Endothelial cell of umbilical vein (primary cell): ENCODE data around the gene SBSN. TPM values are rescaled to one million over a fixed set of nuclear protein-coding genes. Genes with fewer than 3 reads are reported as not detected.

Source experiments
- BruUV-seq: library from RNA; stranded (reverse); fragments of 400-500 nt; replicated peaks from 2 replicates; lab custom pipeline; 2021; lab: Mats Ljungman, UMichigan
- CTCF ChIA-PET: fragments of 300-600, 350-600 bp; sonication (Branson Sonifier 250); formaldehyde crosslinking; loops from one replicate; lab custom pipeline; 2021; ENCODE audit warnings: antibody characterized with exemption, inconsistent platforms; lab: Charles Lee
- POLR2A ChIA-PET: fragments of 300-600, 350-600 bp; sonication (Branson Sonifier 250); formaldehyde crosslinking; loops from one replicate; lab custom pipeline; 2021; ENCODE audit warnings: antibody characterized with exemption, inconsistent platforms; lab: Charles Lee
- DNase-seq: peaks from one replicate; pipeline ENCODE4 v3.0.0-alpha.2; 2011; ENCODE audit warnings: low read depth, low spot score
- FAIRE-seq: peaks from 2 replicates; lab custom pipeline; 2011; peaks lifted over from hg19 to GRCh38; lab: Jason Lieb, UNC
- H2AFZ ChIP-seq: 2 replicates; pipeline ENCODE4 v1.6.0; 2012; ENCODE audit warnings: low read depth, low read length, control low read depth, inconsistent platforms
- H3K27ac ChIP-seq: 2 replicates; pipeline ENCODE4 v1.5.1; 2011; ENCODE audit warnings: low read depth, mild to moderate bottlenecking, control low read depth, low read length, moderate library complexity; ENCODE audit not compliant: insufficient read depth
- H3K27me3 ChIP-seq, 2 experiments: 2 replicates each; pipeline versions ENCODE4 v1.6.0 to v1.6.1; 2011; ENCODE audit warnings: low read length in 2 of 2, mixed read lengths in 1 of 2; ENCODE audit not compliant: control insufficient read depth in 2 of 2, insufficient read depth in 2 of 2
- H3K36me3 ChIP-seq, 2 experiments: 2 replicates in 1 of 2; 3 replicates in 1 of 2; pipeline ENCODE4 v1.5.1; 2011; ENCODE audit warnings: low read length in 2 of 2, mild to moderate bottlenecking in 1 of 2, moderate library complexity in 1 of 2; ENCODE audit not compliant: control insufficient read depth in 2 of 2, insufficient read depth in 2 of 2; ENCODE audit errors: extremely low read depth in 1 of 2
- H3K4me1 ChIP-seq: 3 replicates; pipeline ENCODE4 v1.5.1; 2011; ENCODE audit warnings: mild to moderate bottlenecking, low read length; ENCODE audit not compliant: control insufficient read depth, insufficient read depth; ENCODE audit errors: extremely low read depth
- H3K4me2 ChIP-seq: 2 replicates; pipeline ENCODE4 v1.6.1; 2011; ENCODE audit warnings: low read length, control low read depth, mixed read lengths; ENCODE audit not compliant: insufficient read depth
- H3K4me3 ChIP-seq, 3 experiments: fragments of 200-600 bp in 1 of 3; sonication (generic), shearing (Covaris generic) in 1 of 3; replicated peaks in 1 of 3; 2 replicates each; pipeline ENCODE4 v1.5.1; 2011 to 2016; ENCODE audit warnings: control low read depth in 3 of 3, low read length in 3 of 3, mild to moderate bottlenecking in 2 of 3, inconsistent platforms in 1 of 3, low read depth in 1 of 3, moderate library complexity in 1 of 3; ENCODE audit not compliant: insufficient read depth in 1 of 3
- H3K79me2 ChIP-seq: 2 replicates; pipeline ENCODE4 v1.6.0; 2012; ENCODE audit warnings: low read length, inconsistent platforms; ENCODE audit not compliant: control insufficient read depth, insufficient read depth
- H3K9ac ChIP-seq: replicated peaks from 2 replicates; pipeline ENCODE3; 2011; ENCODE audit warnings: low read length, control low read depth; ENCODE audit not compliant: insufficient read depth; ENCODE audit errors: extremely low read depth
- H3K9me1 ChIP-seq: replicated peaks from 3 replicates; pipeline ENCODE4 v1.6.0; 2011; ENCODE audit warnings: mild to moderate bottlenecking, low read length; ENCODE audit not compliant: control insufficient read depth, insufficient read depth; ENCODE audit errors: extremely low read depth
- H3K9me3 ChIP-seq: replicated peaks from 2 replicates; pipeline ENCODE4 v1.5.1; 2012; ENCODE audit warnings: low read length, inconsistent platforms; ENCODE audit not compliant: control insufficient read depth, insufficient read depth
- H4K20me1 ChIP-seq: replicated peaks from 2 replicates; pipeline ENCODE3; 2011; ENCODE audit warnings: mild to moderate bottlenecking, low read length; ENCODE audit not compliant: control insufficient read depth, insufficient read depth; ENCODE audit errors: extremely low read depth
- CTCF ChIP-seq, 2 donors: IDR thresholded peaks; 1 replicate in 1 of 2; 2 replicates in 1 of 2; pipeline ENCODE4 v1.5.1; 2011; ENCODE audit warnings: low read length in 2 of 2, mild to moderate bottlenecking in 2 of 2, moderate library complexity in 2 of 2, control low read depth in 1 of 2, inconsistent platforms in 1 of 2, low read depth in 1 of 2; ENCODE audit not compliant: insufficient read depth in 1 of 2; ENCODE audit errors: extremely low read depth in 1 of 2
- EZH2 ChIP-seq: IDR thresholded peaks from 2 replicates; pipeline ENCODE4 v1.6.1; 2012; ENCODE audit warnings: borderline replicate concordance, low read depth, mild to moderate bottlenecking, moderate library complexity, low read length, inconsistent platforms; ENCODE audit not compliant: severe bottlenecking
- FOS ChIP-seq: IDR thresholded peaks from 2 replicates; pipeline ENCODE4 v1.6.1; 2011; ENCODE audit warnings: mild to moderate bottlenecking, low read length, moderate library complexity, borderline replicate concordance; ENCODE audit not compliant: insufficient read depth
- GATA2 ChIP-seq: IDR thresholded peaks from 2 replicates; pipeline ENCODE4 v1.7.0; 2011; ENCODE audit warnings: low read depth, mild to moderate bottlenecking, moderate library complexity, mixed read lengths, low read length; ENCODE audit not compliant: insufficient read length, insufficient read depth
- JUN ChIP-seq: IDR thresholded peaks from 2 replicates; pipeline ENCODE4 v1.6.1; 2011; ENCODE audit warnings: borderline replicate concordance, low read depth; ENCODE audit not compliant: insufficient read length, insufficient read depth
- MAX ChIP-seq: IDR thresholded peaks from 2 replicates; pipeline ENCODE4 v1.6.1; 2011; ENCODE audit not compliant: insufficient read depth, insufficient read length
- MYC ChIP-seq: IDR thresholded peaks from one replicate; pipeline ENCODE4 v1.6.1; 2011; ENCODE audit warnings: mild to moderate bottlenecking, low read depth, low read length
- POLR2A ChIP-seq: IDR thresholded peaks from 2 replicates; pipeline ENCODE4 v1.6.1; 2012; ENCODE audit warnings: low read depth, mild to moderate bottlenecking, control low read depth, low read length
- dilution Hi-C: fragments of 300-500 bp; cut with MboI; formaldehyde crosslinking; loops from one replicate; pipeline ENCODE4 v1.15.0; 2019; ENCODE audit warnings: low sequenced_read_pairs; ENCODE audit not compliant: extremely low pct_ligation_motif_present
- intact Hi-C: fragments of 100-400 bp; cut with micrococcal nuclease; formaldehyde crosslinking; loops from one replicate; pipeline ENCODE4 v1.10.0; 2022
- polyA plus RNA-seq, 4 experiments: library from polyadenylated mRNA; depleted of rRNA in 3 of 4; stranded (reverse) in 3 of 4; unstranded in 1 of 4; fragments of >200 nt; gene quantifications; 2 replicates each; pipeline versions ENCODE4 v1.2.1 to v1.2.3, GENCODE V29; 2011 to 2012; ENCODE audit warnings: missing spikeins in 1 of 4
- total RNA-seq: library from RNA; stranded (reverse); gene quantifications from 2 replicates; pipeline ENCODE4 v1.2.3, GENCODE V29; 2021

Gene SBSN
- total and polyA plus RNA-seq, 2 donors (not counting 3 experiments of a cell fraction or from before 2014, with no cell fraction given): not detected

- no peak overlapping the region for H3K4me2 ChIP-seq
- BruUV-seq: no TSS peak
- POLR2A ChIA-PET: no interaction called here
- H3K4me1 ChIP-seq: no peaks in the 10 kb centered on the region
- CTCF ChIA-PET: interaction anchor here (1.6 to 3.0 kb wide), 3 partner anchors 9 to 133 kb away, joined by 3 to 21 read pairs (median 6); no protein-coding TSS in a partner anchor
- DNase-seq: no peak
- no peaks in the 10 kb centered on the region for H3K9me1 ChIP-seq
- H3K27ac ChIP-seq: no peak overlapping the region
- no peak overlapping the region for H2AFZ ChIP-seq
- dilution Hi-C loops (no loop called here), intact Hi-C loops (no loop called here)
- H3K9ac ChIP-seq: no peak overlapping the region
- no peak overlapping the region for H3K4me3 ChIP-seq
- FAIRE-seq: no peak
- no peaks in the 10 kb centered on the region for H3K27me3 ChIP-seq
- H4K20me1 ChIP-seq: no peaks in the 10 kb centered on the region
- no peaks in the 10 kb centered on the region for H3K9me3 ChIP-seq
- H3K36me3 ChIP-seq: no peaks in the 10 kb centered on the region
- TF ChIP-seq MAX (no peak), EZH2 (no peak), JUN (no peak), POLR2A (no peak), MYC (no peak), CTCF (IDR thresholded peaks at IDR 0.05; ENCODE audit: extremely low read depth in 1 of 2, insufficient read depth in 1 of 2, low read depth in 1 of 2, low read length in 2 of 2) (no peak), FOS (no peak), GATA2 (no peak)
- H3K79me2 ChIP-seq: no peaks in the 10 kb centered on the region
Measured at GRCh38 chr19:35486268-35486708, 41.8 kb downstream of the SBSN start.
